Left ventricle myocardium inferior (tissue), 1 donor: ENCODE results near the gene FAT1. TPM values are rescaled to one million over a fixed set of nuclear protein-coding genes. Genes with fewer than 3 reads are reported as not detected.
A peak's percentile ranks its signal among the peaks of the same experiment; 100 is the strongest.

Experiments
- DNase-seq: peaks from one replicate; pipeline ENCODE4 v3.0.0-alpha.2; 2020
- H3K27ac ChIP-seq: fragments of 200-600 bp; replicated peaks from 2 replicates; pipeline ENCODE4 v1.8.0; 2021
- H3K27me3 ChIP-seq: fragments of 200-600 bp; 2 replicates; pipeline ENCODE4 v1.8.0; 2021; ENCODE audit warnings: low read depth
- H3K36me3 ChIP-seq: fragments of 200-600 bp; 2 replicates; pipeline ENCODE4 v1.8.0; 2021
- H3K4me1 ChIP-seq: fragments of 200-600 bp; 2 replicates; pipeline ENCODE4 v1.8.0; 2021
- H3K4me3 ChIP-seq: fragments of 200-600 bp; 2 replicates; pipeline ENCODE4 v1.8.0; 2021; ENCODE audit warnings: mild to moderate bottlenecking, moderate library complexity
- H3K9me3 ChIP-seq: fragments of 200-600 bp; replicated peaks from 2 replicates; pipeline ENCODE4 v1.8.0; 2021
- intact Hi-C: fragments of 100-400 bp; cut with micrococcal nuclease; formaldehyde crosslinking; loops from one replicate; pipeline ENCODE4 v1.11.0; 2022
- total RNA-seq: library from RNA; stranded (reverse); fragmentation: NEBNext Ultra II Directional; extraction: Animal tissue kit (Norgen Biotek cat#: 25700); gene quantifications from one replicate; pipeline ENCODE4 v1.2.1, GENCODE V29; 2021
- TF ChIP-seq, protein P1 (sequence below): fragments of 200-600 bp; IDR thresholded peaks from 2 replicates; pipeline ENCODE4 v1.8.0; 2021; ENCODE audit warnings: antibody characterized with exemption, mild to moderate bottlenecking, borderline replicate concordance
- donor health status: DM: no; HTN: yes; CAD: no; lungs with severe emphysema.

Gene FAT1
- total RNA-seq, 1 donor from 2014 or later: 59.1 TPM

GRCh38 chr4:186726426-186727168, 2.9 kb upstream of the FAT1 start:
- intact Hi-C loops: no loop called here
- Histone ChIP-seq H3K36me3 (no peaks in the 10 kb centered on the region), H3K4me1 (peaks cover 54% of the 10 kb centered on the region), H3K9me3 (no peaks in the 10 kb centered on the region), H3K27me3 (peaks cover 53% of the 10 kb centered on the region), H3K27ac (peak overlapping the region; percentile 93), H3K4me3 (peak overlapping the region; percentile 92)
- peak; percentile 67 for DNase-seq
- TF ChIP-seq, protein P1, sequence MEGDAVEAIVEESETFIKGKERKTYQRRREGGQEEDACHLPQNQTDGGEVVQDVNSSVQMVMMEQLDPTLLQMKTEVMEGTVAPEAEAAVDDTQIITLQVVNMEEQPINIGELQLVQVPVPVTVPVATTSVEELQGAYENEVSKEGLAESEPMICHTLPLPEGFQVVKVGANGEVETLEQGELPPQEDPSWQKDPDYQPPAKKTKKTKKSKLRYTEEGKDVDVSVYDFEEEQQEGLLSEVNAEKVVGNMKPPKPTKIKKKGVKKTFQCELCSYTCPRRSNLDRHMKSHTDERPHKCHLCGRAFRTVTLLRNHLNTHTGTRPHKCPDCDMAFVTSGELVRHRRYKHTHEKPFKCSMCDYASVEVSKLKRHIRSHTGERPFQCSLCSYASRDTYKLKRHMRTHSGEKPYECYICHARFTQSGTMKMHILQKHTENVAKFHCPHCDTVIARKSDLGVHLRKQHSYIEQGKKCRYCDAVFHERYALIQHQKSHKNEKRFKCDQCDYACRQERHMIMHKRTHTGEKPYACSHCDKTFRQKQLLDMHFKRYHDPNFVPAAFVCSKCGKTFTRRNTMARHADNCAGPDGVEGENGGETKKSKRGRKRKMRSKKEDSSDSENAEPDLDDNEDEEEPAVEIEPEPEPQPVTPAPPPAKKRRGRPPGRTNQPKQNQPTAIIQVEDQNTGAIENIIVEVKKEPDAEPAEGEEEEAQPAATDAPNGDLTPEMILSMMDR: no peak

GRCh38 chr4:186725469-186726425, 2.1 kb upstream of the FAT1 start:
- H3K27me3 ChIP-seq: peaks cover 59% of the 10 kb centered on the region
- H3K4me3 ChIP-seq: peak overlapping the region; percentile 92
- H3K9me3 ChIP-seq: peaks cover under 1% of the 10 kb centered on the region
- peak; percentile 81 for DNase-seq
- intact Hi-C loops: no loop called here
- TF ChIP-seq, protein P1: peak; percentile 63
- H3K36me3 ChIP-seq: no peaks in the 10 kb centered on the region
- peaks cover 54% of the 10 kb centered on the region for H3K4me1 ChIP-seq
- H3K27ac ChIP-seq: peak overlapping the region; percentile 93

GRCh38 chr4:186724864-186725468, 1.3 kb upstream of the FAT1 start:
- Histone ChIP-seq H3K27ac (peak overlapping the region; percentile 93), H3K4me1 (peaks cover 54% of the 10 kb centered on the region), H3K4me3 (peak overlapping the region; percentile 92)

GRCh38 chr4:186724058-186724863, 605 bp upstream of the FAT1 start:
- TF ChIP-seq, protein P1: no peak
- peaks cover 59% of the 10 kb centered on the region for H3K27me3 ChIP-seq
- peaks cover 15% of the 10 kb centered on the region for H3K9me3 ChIP-seq
- H3K4me1 ChIP-seq: peaks cover 54% of the 10 kb centered on the region
- H3K36me3 ChIP-seq: no peaks in the 10 kb centered on the region
- peak overlapping the region; percentile 92 for H3K4me3 ChIP-seq
- intact Hi-C loops: no loop called here
- DNase-seq: peak; percentile 56
- H3K27ac ChIP-seq: peak overlapping the region; percentile 93

More at GRCh38 chr4:186724864-186725468, 1.3 kb upstream of the FAT1 start:
- TF ChIP-seq, protein P1: no peak
- Histone ChIP-seq H3K36me3 (no peaks in the 10 kb centered on the region), H3K27me3 (peaks cover 59% of the 10 kb centered on the region), H3K9me3 (peaks cover 8% of the 10 kb centered on the region)
- no peak for DNase-seq
- intact Hi-C loops: no loop called here
